Measurements from ENCODE around the gene DEPDC1B. TPM values are rescaled to one million over a fixed set of nuclear protein-coding genes. Genes with fewer than 3 reads are reported as not detected.
"Not testable (repeated sequence)": the region's sequence is repeated elsewhere in the genome, so short reads cannot be mapped to it uniquely, and the experiment has no call there.

Gene DEPDC1B
- total and polyA plus RNA-seq, 3 experiments from 2014 or later, result 0.85 to 14.7 (median 11.3) TPM

- Histone ChIP-seq H3K27me3 (ENCODE audit: insufficient read depth, low read length, poor library complexity, severe bottlenecking) (no peaks in the 10 kb centered on the region), H3K4me3 (ENCODE audit: low read length) (no peak overlapping the region), H3K9me3 (ENCODE audit: low read length) (no peaks in the 10 kb centered on the region), H3K36me3 (ENCODE audit: insufficient read depth, low read length) (no peaks in the 10 kb centered on the region), H3K4me1 (ENCODE audit: insufficient read depth, low read length) (no peaks in the 10 kb centered on the region), H3K27ac (ENCODE audit: low read depth, low read length) (no peak overlapping the region)
- no peak overlapping the region for H3K4me3 Mint-ChIP-seq
- no peaks in the 10 kb centered on the region for H3K9me3 Mint-ChIP-seq
- H3K27ac Mint-ChIP-seq, result no peak overlapping the region
- DNase-seq, result no peak
- H3K4me1 Mint-ChIP-seq, result no peaks in the 10 kb centered on the region
- no peaks in the 10 kb centered on the region for H3K27me3 Mint-ChIP-seq
- POLR2A ChIA-PET, result no interaction called here
- CTCF ChIA-PET, result no interaction called here
- no peaks in the 10 kb centered on the region for H3K36me3 Mint-ChIP-seq
Observed at GRCh38 chr5:60585618-60586017, 114.3 kb downstream of the DEPDC1B start.

- Histone ChIP-seq H3K27me3 (ENCODE audit: insufficient read depth, low read length, poor library complexity, severe bottlenecking) (no peaks in the 10 kb centered on the region), H3K4me1 (ENCODE audit: insufficient read depth, low read length) (no peaks in the 10 kb centered on the region), H3K36me3 (ENCODE audit: insufficient read depth, low read length) (no peaks in the 10 kb centered on the region), H3K9me3 (ENCODE audit: low read length) (no peaks in the 10 kb centered on the region), H3K27ac (ENCODE audit: low read depth, low read length) (no peak overlapping the region), H3K4me3 (ENCODE audit: low read length) (no peak overlapping the region)
- Mint-ChIP-seq H3K36me3 (no peaks in the 10 kb centered on the region), H3K9me3 (no peaks in the 10 kb centered on the region), H3K27ac (no peak overlapping the region), H3K4me3 (no peak overlapping the region), H3K4me1 (no peaks in the 10 kb centered on the region), H3K27me3 (no peaks in the 10 kb centered on the region)
- ChIA-PET CTCF (no interaction called here), POLR2A (no interaction called here)
- DNase-seq, result no peak
Observed at GRCh38 chr5:60584304-60584703, 115.7 kb downstream of the DEPDC1B start.

GRCh38 chr5:60583616-60584015, 116.3 kb downstream of the DEPDC1B start:
- H3K27me3 ChIP-seq (ENCODE audit: insufficient read depth, low read length, poor library complexity, severe bottlenecking), result no peaks in the 10 kb centered on the region
- H3K27ac ChIP-seq (ENCODE audit: low read depth, low read length), result no peak overlapping the region
- no peak overlapping the region for H3K27ac Mint-ChIP-seq
- H3K36me3 Mint-ChIP-seq, result no peaks in the 10 kb centered on the region
- POLR2A ChIA-PET, result no interaction called here
- H3K4me1 ChIP-seq (ENCODE audit: insufficient read depth, low read length), result no peaks in the 10 kb centered on the region
- H3K36me3 ChIP-seq (ENCODE audit: insufficient read depth, low read length), result no peaks in the 10 kb centered on the region
- no peaks in the 10 kb centered on the region for H3K4me1 Mint-ChIP-seq
- peaks cover 0 to 2% (median 0%) of the 10 kb centered on the region in 5 donors for H3K9me3 Mint-ChIP-seq
- DNase-seq, result no peak
- H3K27me3 Mint-ChIP-seq, result no peaks in the 10 kb centered on the region
- H3K9me3 ChIP-seq (ENCODE audit: low read length), result no peaks in the 10 kb centered on the region
- no peak overlapping the region for H3K4me3 ChIP-seq (ENCODE audit: low read length)
- CTCF ChIA-PET, result no interaction called here
- H3K4me3 Mint-ChIP-seq, result no peak overlapping the region

GRCh38 chr5:60578315-60578714, 121.7 kb downstream of the DEPDC1B start:
- DNase-seq, result no peak
- H3K4me1 Mint-ChIP-seq, result no peaks in the 10 kb centered on the region
- ChIA-PET POLR2A (no interaction called here), CTCF (no interaction called here)
- no peaks in the 10 kb centered on the region for H3K36me3 ChIP-seq (ENCODE audit: insufficient read depth, low read length)
- H3K4me3 ChIP-seq (ENCODE audit: low read length), result no peak overlapping the region
- H3K27ac ChIP-seq (ENCODE audit: low read depth, low read length), result no peak overlapping the region
- no peak overlapping the region for H3K4me3 Mint-ChIP-seq
- H3K9me3 Mint-ChIP-seq, result peaks cover 7 to 17% (median 13%) of the 10 kb centered on the region in 5 donors
- H3K27ac Mint-ChIP-seq, result no peak overlapping the region
- H3K36me3 Mint-ChIP-seq, result peaks cover 0 to 6% (median 0%) of the 10 kb centered on the region in 3 donors
- no peaks in the 10 kb centered on the region for H3K27me3 Mint-ChIP-seq
- H3K27me3 ChIP-seq (ENCODE audit: insufficient read depth, low read length, poor library complexity, severe bottlenecking), result no peaks in the 10 kb centered on the region
- H3K4me1 ChIP-seq (ENCODE audit: insufficient read depth, low read length), result no peaks in the 10 kb centered on the region
- H3K9me3 ChIP-seq (ENCODE audit: low read length), result no peaks in the 10 kb centered on the region

- H3K27me3 ChIP-seq (ENCODE audit: insufficient read depth, low read length, poor library complexity, severe bottlenecking), result no peaks in the 10 kb centered on the region
- Mint-ChIP-seq H3K27ac (no peak overlapping the region), H3K4me3 (no peak overlapping the region), H3K27me3 (no peaks in the 10 kb centered on the region), H3K9me3 (peaks cover 7 to 23% (median 13%) of the 10 kb centered on the region in 5 donors), H3K4me1 (no peaks in the 10 kb centered on the region), H3K36me3 (peaks cover 0 to 6% (median 0%) of the 10 kb centered on the region in 3 donors)
- no peak overlapping the region for H3K27ac ChIP-seq (ENCODE audit: low read depth, low read length)
- POLR2A ChIA-PET, result no interaction called here
- no peaks in the 10 kb centered on the region for H3K4me1 ChIP-seq (ENCODE audit: insufficient read depth, low read length)
- H3K4me3 ChIP-seq (ENCODE audit: low read length), result no peak overlapping the region
- no peak for DNase-seq
- H3K36me3 ChIP-seq (ENCODE audit: insufficient read depth, low read length), result no peaks in the 10 kb centered on the region
- no peaks in the 10 kb centered on the region for H3K9me3 ChIP-seq (ENCODE audit: low read length)
- CTCF ChIA-PET, result no interaction called here
Observed at GRCh38 chr5:60577116-60577515, 122.8 kb downstream of the DEPDC1B start.

- Histone ChIP-seq H3K4me1 (ENCODE audit: insufficient read depth, low read length) (no peaks in the 10 kb centered on the region), H3K27ac (ENCODE audit: low read depth, low read length) (no peak overlapping the region), H3K4me3 (ENCODE audit: low read length) (no peak overlapping the region), H3K9me3 (ENCODE audit: low read length) (no peaks in the 10 kb centered on the region), H3K36me3 (ENCODE audit: insufficient read depth, low read length) (no peaks in the 10 kb centered on the region), H3K27me3 (ENCODE audit: insufficient read depth, low read length, poor library complexity, severe bottlenecking) (no peaks in the 10 kb centered on the region)
- Mint-ChIP-seq H3K36me3 (peaks cover 0 to 6% (median 0%) of the 10 kb centered on the region in 3 donors), H3K4me3 (no peak overlapping the region), H3K9me3 (peaks cover 7 to 23% (median 13%) of the 10 kb centered on the region in 5 donors), H3K27me3 (no peaks in the 10 kb centered on the region), H3K4me1 (no peaks in the 10 kb centered on the region), H3K27ac (no peak overlapping the region)
- ChIA-PET CTCF (no interaction called here), POLR2A (no interaction called here)
- DNase-seq, result no peak
Observed at GRCh38 chr5:60576425-60576824, 123.5 kb downstream of the DEPDC1B start.

GRCh38 chr5:60568646-60569045, 131.3 kb downstream of the DEPDC1B start:
- peaks cover 9 to 18% (median 13%) of the 10 kb centered on the region in 5 donors for H3K9me3 Mint-ChIP-seq
- Histone ChIP-seq H3K27me3 (ENCODE audit: insufficient read depth, low read length, poor library complexity, severe bottlenecking) (no peaks in the 10 kb centered on the region), H3K4me1 (ENCODE audit: insufficient read depth, low read length) (no peaks in the 10 kb centered on the region), H3K27ac (ENCODE audit: low read depth, low read length) (no peak overlapping the region), H3K9me3 (ENCODE audit: low read length) (no peaks in the 10 kb centered on the region), H3K4me3 (ENCODE audit: low read length) (no peak overlapping the region), H3K36me3 (ENCODE audit: insufficient read depth, low read length) (no peaks in the 10 kb centered on the region)
- H3K27ac Mint-ChIP-seq, result no peak overlapping the region
- no peak overlapping the region for H3K4me3 Mint-ChIP-seq
- H3K27me3 Mint-ChIP-seq, result no peaks in the 10 kb centered on the region
- H3K36me3 Mint-ChIP-seq, result no peaks in the 10 kb centered on the region
- no peak for DNase-seq
- no peaks in the 10 kb centered on the region for H3K4me1 Mint-ChIP-seq
- CTCF ChIA-PET, result no interaction called here
- POLR2A ChIA-PET, result no interaction called here

- Mint-ChIP-seq H3K4me3 (no peak overlapping the region), H3K9me3 (peaks cover 2 to 15% (median 11%) of the 10 kb centered on the region in 5 donors), H3K4me1 (no peaks in the 10 kb centered on the region), H3K36me3 (no peaks in the 10 kb centered on the region), H3K27me3 (no peaks in the 10 kb centered on the region), H3K27ac (no peak overlapping the region)
- CTCF ChIA-PET, result no interaction called here
- H3K27me3 ChIP-seq (ENCODE audit: insufficient read depth, low read length, poor library complexity, severe bottlenecking), result no peaks in the 10 kb centered on the region
- POLR2A ChIA-PET, result no interaction called here
- no peaks in the 10 kb centered on the region for H3K4me1 ChIP-seq (ENCODE audit: insufficient read depth, low read length)
- no peaks in the 10 kb centered on the region for H3K9me3 ChIP-seq (ENCODE audit: low read length)
- H3K36me3 ChIP-seq (ENCODE audit: insufficient read depth, low read length), result no peaks in the 10 kb centered on the region
- DNase-seq, result no peak
- no peak overlapping the region for H3K4me3 ChIP-seq (ENCODE audit: low read length)
- no peak overlapping the region for H3K27ac ChIP-seq (ENCODE audit: low read depth, low read length)
Observed at GRCh38 chr5:60563696-60564324, 136.2 kb downstream of the DEPDC1B start.

GRCh38 chr5:60553291-60553690, 146.7 kb downstream of the DEPDC1B start:
- CTCF ChIA-PET; H3K27me3 ChIP-seq (ENCODE audit: insufficient read depth, low read length, poor library complexity, severe bottlenecking); H3K27ac Mint-ChIP-seq; H3K4me1 ChIP-seq (ENCODE audit: insufficient read depth, low read length); POLR2A ChIA-PET; H3K27me3 Mint-ChIP-seq; DNase-seq; H3K4me1 Mint-ChIP-seq; H3K9me3 Mint-ChIP-seq; H3K4me3 Mint-ChIP-seq; H3K4me3 ChIP-seq (ENCODE audit: low read length); H3K36me3 Mint-ChIP-seq; H3K9me3 ChIP-seq (ENCODE audit: low read length); H3K36me3 ChIP-seq (ENCODE audit: insufficient read depth, low read length); H3K27ac ChIP-seq (ENCODE audit: low read depth, low read length): not testable (repeated sequence)
